HG02763 (cell line): Measurements from ENCODE around the gene C2CD2.

Experiments
- ATAC-seq: cut with Tn5 transposase; IDR thresholded peaks from one replicate; pipeline ENCODE4 v1.9.1; 2021; ENCODE audit warnings: mild to moderate bottlenecking, moderate library complexity; ENCODE audit not compliant: unreplicated experiment

The C2CD2 gene

GRCh38 chr21:41850085-41850484 is 103.7 kb downstream of the C2CD2 start:
- no peak for ATAC-seq

- ATAC-seq, result no peak
These were observed 104.7 kb downstream of the C2CD2 start for GRCh38 chr21:41848958-41849580.

GRCh38 chr21:41848533-41848932 is 105.3 kb downstream of the C2CD2 start:
- ATAC-seq, result no peak

GRCh38 chr21:41847066-41847804 is 106.6 kb downstream of the C2CD2 start:
- ATAC-seq, result no peak

- ATAC-seq, result no peak
These were observed 107.3 kb downstream of the C2CD2 start for GRCh38 chr21:41846536-41846935.

- no peak for ATAC-seq
These were observed 107.8 kb downstream of the C2CD2 start for GRCh38 chr21:41846033-41846317.

GRCh38 chr21:41845310-41846032 is 108.3 kb downstream of the C2CD2 start:
- ATAC-seq, result no peak

GRCh38 chr21:41843584-41843983 is 110.2 kb downstream of the C2CD2 start:
- ATAC-seq, result no peak

- no peak for ATAC-seq
These were observed 112.9 kb downstream of the C2CD2 start for GRCh38 chr21:41840880-41841279.

- ATAC-seq, result no peak
These were observed 114.3 kb downstream of the C2CD2 start for GRCh38 chr21:41839387-41840000.

GRCh38 chr21:41837756-41838297 is 116.0 kb downstream of the C2CD2 start:
- ATAC-seq, result no peak

- no peak for ATAC-seq
These were observed 117.4 kb downstream of the C2CD2 start for GRCh38 chr21:41836166-41837015.

GRCh38 chr21:41835711-41836154 is 118.1 kb downstream of the C2CD2 start:
- ATAC-seq, result no peak
